Common myeloid progenitor, CD34-positive (primary cell): ENCODE results near the gene PXK.

Source experiments
- CTCF ChIA-PET: fragments of 350-600 bp; sonication (Branson Sonifier 250); formaldehyde crosslinking; loops from one replicate; lab custom pipeline; 2021; ENCODE audit warnings: antibody characterized with exemption; lab: Charles Lee
- POLR2A ChIA-PET: fragments of 350-600 bp; sonication (Branson Sonifier 250); formaldehyde crosslinking; loops from one replicate; lab custom pipeline; 2021; ENCODE audit warnings: antibody characterized with exemption; lab: Charles Lee
- DNase-seq, 3 donors: peaks; one replicate each; pipeline versions ENCODE4 v3.0.0 to v3.0.0-alpha.2; 2013
- H3K27ac ChIP-seq, 2 experiments: 1 replicate in 1 of 2; 2 replicates in 1 of 2; pipeline ENCODE4 v1.7.0; 2013; ENCODE audit warnings: inconsistent platforms in 2 of 2, low read length in 2 of 2, mild to moderate bottlenecking in 2 of 2, low read depth in 1 of 2, moderate library complexity in 1 of 2; ENCODE audit not compliant: severe bottlenecking in 2 of 2, insufficient read depth in 1 of 2, poor library complexity in 1 of 2
- H3K27me3 ChIP-seq, 5 experiments: replicated peaks in 2 of 5; 1 replicate in 3 of 5; 2 replicates in 2 of 5; pipeline versions ENCODE4 v1.6.1 to v1.7.0; 2013; ENCODE audit warnings: low read length in 4 of 5, mild to moderate bottlenecking in 2 of 5, moderate library complexity in 2 of 5, inconsistent platforms in 1 of 5; ENCODE audit not compliant: insufficient read depth in 5 of 5, control insufficient read depth in 4 of 5
- H3K36me3 ChIP-seq, 4 experiments: 1 replicate in 2 of 4; 2 replicates in 2 of 4; pipeline versions ENCODE4 v1.6.1 to v1.7.0; 2013; ENCODE audit warnings: low read length in 3 of 4, control low read depth in 1 of 4, mild to moderate bottlenecking in 1 of 4; ENCODE audit not compliant: control insufficient read depth in 4 of 4, insufficient read depth in 4 of 4
- H3K4me1 ChIP-seq, 4 experiments: 1 replicate in 3 of 4; 2 replicates in 1 of 4; pipeline versions ENCODE4 v1.6.1 to v1.7.1; 2013; ENCODE audit warnings: low read length in 3 of 4, mild to moderate bottlenecking in 3 of 4, control low read depth in 1 of 4, inconsistent platforms in 1 of 4, moderate library complexity in 1 of 4; ENCODE audit not compliant: control insufficient read depth in 4 of 4, insufficient read depth in 4 of 4; ENCODE audit errors: control extremely low read depth in 1 of 4
- H3K4me3 ChIP-seq, 7 experiments: 1 replicate in 4 of 7; 2 replicates in 3 of 7; pipeline versions ENCODE4 v1.5.1 to v1.7.0; 2013; ENCODE audit warnings: mild to moderate bottlenecking in 7 of 7, low read length in 6 of 7, moderate library complexity in 6 of 7, inconsistent platforms in 2 of 7, low read depth in 2 of 7, control low read depth in 1 of 7; ENCODE audit not compliant: insufficient read depth in 4 of 7, control insufficient read depth in 1 of 7; ENCODE audit errors: extremely low read depth in 1 of 7
- H3K9me3 ChIP-seq, 5 experiments: 1 replicate in 4 of 5; 2 replicates in 1 of 5; pipeline versions ENCODE4 v1.6.1 to v1.7.1; 2013; ENCODE audit warnings: low read length in 4 of 5, mild to moderate bottlenecking in 2 of 5, inconsistent platforms in 1 of 5, low read depth in 1 of 5, moderate library complexity in 1 of 5; ENCODE audit not compliant: control insufficient read depth in 4 of 5, insufficient read depth in 2 of 5; ENCODE audit errors: control extremely low read depth in 1 of 5
- WGBS: methylation state at CpG from one replicate; pipeline ENCODE4 v1.1.5; 2013; ENCODE audit not compliant: insufficient coverage; 5-methylcytosine and 5-hydroxymethylcytosine counted together

PXK gene

DNA sequence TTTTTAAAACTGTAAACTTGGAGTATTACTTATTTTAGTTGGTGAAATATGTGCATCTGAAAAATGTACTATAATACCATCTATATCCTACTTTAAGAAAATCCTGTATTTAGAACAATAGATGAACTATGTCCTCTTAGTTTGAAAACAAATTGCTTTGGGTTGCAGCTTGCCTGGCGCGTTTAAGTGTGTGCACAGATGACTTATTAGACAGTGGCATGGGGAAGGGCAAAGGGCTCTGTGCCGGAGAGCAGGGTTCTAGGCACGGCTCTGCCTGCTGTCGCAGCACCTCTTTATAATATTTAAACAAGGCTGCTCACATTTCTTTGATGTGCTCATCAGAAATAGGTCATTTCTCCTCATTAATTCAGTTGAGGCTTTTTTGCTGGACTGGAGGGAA is 10.0 kb downstream of the PXK start:
- Histone ChIP-seq H3K36me3 (peaks cover 4 to 47% (median 8%) of the 10 kb centered on the region in 4 experiments), H3K4me1 (peaks cover 0 to 24% (median 0%) of the 10 kb centered on the region in 4 experiments), H3K27ac (no peak overlapping the region), H3K4me3 (no peak overlapping the region), H3K27me3 (no peaks in the 10 kb centered on the region), H3K9me3 (no peaks in the 10 kb centered on the region)
- POLR2A ChIA-PET, result interaction anchor here (0.6 kb wide), 1 partner anchor 530 kb away, joined by 7 read pairs; no protein-coding TSS in a partner anchor
- DNase-seq, result no peak
- 100% methylated on average over 3 of the region's 5 CpGs for WGBS
- CTCF ChIA-PET, result interaction anchor here (1.3 to 1.9 kb wide), 2 partner anchors 9 to 73 kb away, joined by 3 to 5 read pairs; no protein-coding TSS in a partner anchor

DNA sequence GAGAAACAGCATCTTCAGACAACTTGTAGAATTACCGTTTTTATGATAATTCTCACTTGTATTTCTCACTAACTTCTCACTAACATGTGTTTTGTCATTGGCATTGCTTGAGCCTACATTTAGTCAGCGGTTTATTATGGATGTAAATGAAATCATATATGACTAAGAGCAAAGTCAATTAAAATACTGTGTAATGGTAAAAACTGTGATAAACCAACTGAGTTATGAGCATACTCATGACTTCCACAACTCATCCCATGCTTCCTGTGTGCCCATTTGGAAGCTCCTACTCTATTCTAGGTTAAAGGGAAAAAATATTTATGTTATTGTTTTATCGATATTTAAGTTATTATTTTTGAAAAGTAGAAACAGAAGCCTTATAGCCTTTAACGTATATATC is 12.8 kb downstream of the PXK start:
- Histone ChIP-seq H3K9me3 (no peaks in the 10 kb centered on the region), H3K4me1 (peaks cover 9 to 49% (median 14%) of the 10 kb centered on the region in 4 experiments), H3K4me3 (no peak overlapping the region), H3K27me3 (no peaks in the 10 kb centered on the region), H3K27ac (no peak overlapping the region), H3K36me3 (peaks cover 3 to 46% (median 6%) of the 10 kb centered on the region in 4 experiments)
- CTCF ChIA-PET, result interaction anchor here (1.3 to 2.5 kb wide), 3 partner anchors 10 to 24 kb away, joined by 3 to 9 read pairs (median 7); no protein-coding TSS in a partner anchor
- WGBS, result 100% methylated on average over 1 of the region's 4 CpGs
- DNase-seq, result no peak
- POLR2A ChIA-PET, result interaction anchor here (0.6 kb wide), 1 partner anchor 64 kb away, joined by 6 read pairs; no protein-coding TSS in a partner anchor

DNA sequence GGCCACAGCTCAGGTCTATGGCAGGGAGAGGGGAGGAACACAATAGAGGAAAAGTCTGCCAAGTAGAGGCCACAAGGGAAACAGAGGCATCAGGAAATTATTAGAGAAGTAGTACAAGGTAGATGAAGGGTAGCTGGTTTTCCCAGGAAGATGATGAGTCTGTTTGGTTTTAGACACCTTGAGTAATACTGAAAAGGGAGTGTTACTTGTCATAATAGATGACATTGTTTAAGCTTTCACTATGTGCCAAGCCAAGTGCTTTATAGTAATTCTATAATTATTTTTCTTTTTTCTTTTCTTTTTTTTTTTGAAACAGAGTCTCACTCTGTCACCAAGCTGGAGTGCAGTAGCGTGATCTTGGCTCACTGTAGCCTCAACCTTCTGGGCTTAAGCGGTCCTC is 13.7 kb downstream of the PXK start:
- no peaks in the 10 kb centered on the region for H3K27me3 ChIP-seq
- H3K4me1 ChIP-seq, result peaks cover 15 to 49% (median 22%) of the 10 kb centered on the region in 4 experiments
- WGBS, result 96% methylated on average over 2 of the region's 2 CpGs
- POLR2A ChIA-PET, result no interaction called here
- H3K36me3 ChIP-seq, result peaks cover 3 to 38% (median 5%) of the 10 kb centered on the region in 4 experiments
- H3K9me3 ChIP-seq, result no peaks in the 10 kb centered on the region
- no peak overlapping the region for H3K4me3 ChIP-seq
- CTCF ChIA-PET, result interaction anchor here (1.0 to 2.5 kb wide), 4 partner anchors 11 to 188 kb away, joined by 3 to 7 read pairs (median 4); partner anchors contain the start of genes HTD2 and RPP14
- no peak overlapping the region for H3K27ac ChIP-seq
- no peak for DNase-seq

GRCh38 chr3:58347984-58348383 is 15.3 kb downstream of the PXK start:
- Histone ChIP-seq H3K9me3 (no peaks in the 10 kb centered on the region), H3K36me3 (peaks cover under 1 to 28% (median 3%) of the 10 kb centered on the region in 4 experiments), H3K4me3 (no peak overlapping the region), H3K27ac (no peak overlapping the region), H3K4me1 (peaks cover 15 to 64% (median 32%) of the 10 kb centered on the region in 4 experiments), H3K27me3 (no peaks in the 10 kb centered on the region)
- ChIA-PET POLR2A (interaction anchor here (0.9 kb wide), 1 partner anchor 9 kb away, joined by 10 read pairs; no protein-coding TSS in a partner anchor), CTCF (interaction anchor here (1.1 to 2.5 kb wide), 4 partner anchors 11 to 61 kb away, joined by 3 to 7 read pairs (median 4); partner anchors contain the start of genes HTD2 and RPP14)
- no peak for DNase-seq
- WGBS, result 95% methylated on average over 4 of the region's 7 CpGs

DNA sequence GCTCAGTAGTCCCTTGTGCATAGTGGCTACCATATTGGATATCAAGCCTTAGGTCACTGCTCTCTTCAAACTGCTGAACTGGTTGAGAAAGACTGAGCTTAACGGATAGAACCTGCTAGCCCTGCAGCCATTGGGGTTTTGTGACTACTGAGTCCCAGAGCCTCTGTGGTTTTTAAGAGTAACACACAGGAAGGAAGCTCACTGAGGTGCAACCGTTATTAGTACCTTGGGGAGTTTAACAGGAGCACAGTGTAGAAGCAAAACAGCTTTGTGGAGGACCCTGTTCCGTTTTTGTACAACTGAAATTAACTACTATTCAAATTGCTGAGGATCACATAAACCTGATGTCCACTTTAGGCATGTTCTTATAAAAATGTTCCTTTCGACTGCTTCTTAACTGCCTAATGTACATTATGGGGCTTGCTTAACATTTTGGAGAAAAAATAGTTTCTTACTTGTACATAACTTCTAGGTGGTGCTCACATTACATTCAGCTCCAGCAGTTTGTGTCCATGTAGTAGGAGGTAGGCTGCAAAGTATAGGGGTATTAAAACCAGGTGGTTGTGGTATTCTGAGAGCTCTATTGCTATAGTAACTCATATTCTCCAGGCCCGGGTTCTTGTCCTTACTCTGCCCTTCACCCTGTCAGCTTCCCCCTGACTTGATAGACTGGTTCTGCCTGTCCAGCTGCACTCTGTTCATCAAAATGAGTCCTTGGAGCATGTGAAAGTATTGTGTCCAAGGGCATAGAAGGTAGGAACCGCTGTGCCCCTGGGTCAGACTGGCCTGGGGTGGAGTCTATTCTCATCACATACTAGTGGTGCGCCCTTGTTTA is 17.3 kb downstream of the PXK start:
- Histone ChIP-seq H3K4me3 (peak overlapping the region in 2 of 7 experiments; percentile 5 to 33), H3K36me3 (peaks cover 0 to 10% (median 0%) of the 10 kb centered on the region in 4 experiments), H3K4me1 (peaks cover 24 to 71% (median 50%) of the 10 kb centered on the region in 4 experiments), H3K27me3 (no peaks in the 10 kb centered on the region), H3K27ac (peak overlapping the region in 1 of 2 experiments; percentile 25), H3K9me3 (no peaks in the 10 kb centered on the region)
- 40% methylated on average over 1 of the region's 7 CpGs for WGBS
- ChIA-PET CTCF (interaction anchor here (0.8 to 5.6 kb wide), 17 partner anchors 9 to 277 kb away, joined by 3 to 37 read pairs (median 4); partner anchors contain the start of genes HTD2, KCTD6, PXK and RPP14), POLR2A (interaction anchor here (0.6 to 1.1 kb wide), 3 partner anchors 15 to 17 kb away, joined by 3 to 6 read pairs (median 3); partner anchors contain the start of gene PXK)
- DNase-seq, result peak in 1 of 3 donors; percentile 29

- POLR2A ChIA-PET, result interaction anchor here (0.6 to 1.1 kb wide), 3 partner anchors 14 to 17 kb away, joined by 3 to 6 read pairs (median 3); partner anchors contain the start of gene PXK
- Histone ChIP-seq H3K4me1 (peaks cover 30 to 77% (median 56%) of the 10 kb centered on the region in 4 experiments), H3K27ac (peak overlapping the region in 1 of 2 experiments; percentile 25), H3K36me3 (peaks cover 0 to 9% (median 0%) of the 10 kb centered on the region in 4 experiments), H3K4me3 (peak overlapping the region in 2 of 7 experiments; percentile 5 to 33), H3K27me3 (no peaks in the 10 kb centered on the region), H3K9me3 (no peaks in the 10 kb centered on the region)
- no CpG with 5 or more reads among the region's 2 CpGs for WGBS
- DNase-seq, result peak in 2 of 3 donors; percentile 78 to 81
- CTCF ChIA-PET, result interaction anchor here (0.7 to 5.6 kb wide), 15 partner anchors 9 to 276 kb away, joined by 3 to 37 read pairs (median 5); partner anchors contain the start of genes HTD2, KCTD6, PXK and RPP14
Measured at GRCh38 chr3:58350627-58351013, 17.9 kb downstream of the PXK start.
